HEK293 (cell line): ENCODE measurements around the gene LRRN4.

ENCODE experiments used
- CTCF ChIA-PET: fragments of 350-600 bp; formaldehyde crosslinking; extraction: SDS; loops from one replicate; lab custom pipeline; 2021; ENCODE audit warnings: antibody characterized with exemption; lab: Yijun Ruan, JAX
- POLR2A ChIA-PET: fragments of 300-600 bp; formaldehyde crosslinking; extraction: SDS; loops from one replicate; lab custom pipeline; 2020; ENCODE audit warnings: antibody characterized with exemption, inconsistent platforms; lab: Yijun Ruan, JAX
- H3K27ac ChIP-seq: fragments of 200-500 bp; sonication (Bioruptor generic); 2 replicates; pipeline ENCODE4 v1.5.1; 2014; ENCODE audit warnings: low read depth, low read length, control low read depth, inconsistent platforms; ENCODE audit errors: extremely low read depth
- H3K36me3 ChIP-seq, 2 experiments: fragments of 200-500 bp in 1 of 2; sonication (Bioruptor generic) in 1 of 2; 1 replicate in 1 of 2; 2 replicates in 1 of 2; pipeline ENCODE4 v1.5.1; 2014 to 2017; ENCODE audit warnings: inconsistent platforms in 2 of 2, low read length in 2 of 2; ENCODE audit not compliant: control insufficient read depth in 2 of 2, insufficient read depth in 1 of 2
- H3K4me1 ChIP-seq: fragments of 200-500 bp; sonication (Bioruptor generic); 2 replicates; pipeline ENCODE4 v1.5.1; 2014; ENCODE audit warnings: mild to moderate bottlenecking, low read length, inconsistent platforms; ENCODE audit not compliant: control insufficient read depth, insufficient read depth
- H3K4me3 ChIP-seq: 2 replicates; pipeline ENCODE4 v1.5.1; 2011; ENCODE audit warnings: low read depth, mild to moderate bottlenecking, control low read depth, low read length, moderate library complexity
- H3K9me3 ChIP-seq: fragments of 200-500 bp; sonication (Bioruptor generic); 2 replicates; pipeline ENCODE4 v1.5.1; 2014; ENCODE audit warnings: low read depth, low read length, inconsistent platforms; ENCODE audit not compliant: control insufficient read depth, insufficient read depth
- BCL11B ChIP-seq: fragments of 450-650 bp; formaldehyde crosslinking; IDR thresholded peaks from 2 replicates; pipeline ENCODE4 v1.5.1; 2016; ENCODE audit warnings: low read depth, missing biosample characterization, missing genetic modification characterization
- HOXC10 ChIP-seq: sonication (generic); formaldehyde crosslinking; IDR thresholded peaks from 2 replicates; pipeline ENCODE4 v1.8.1; 2023; ENCODE audit warnings: mild to moderate bottlenecking, missing genetic modification reagents
- KLF1 ChIP-seq: fragments of 450-650 bp; formaldehyde crosslinking; IDR thresholded peaks from 2 replicates; pipeline ENCODE4 v1.5.1; 2016; ENCODE audit warnings: missing biosample characterization, missing genetic modification characterization
- KLF10 ChIP-seq: fragments of 450-650 bp; IDR thresholded peaks from 2 replicates; pipeline ENCODE4 v1.5.1; 2018; ENCODE audit warnings: missing biosample characterization, mild to moderate bottlenecking, missing genetic modification characterization
- KLF7 ChIP-seq: fragments of 450-650 bp; formaldehyde crosslinking; IDR thresholded peaks from 2 replicates; pipeline ENCODE4 v1.5.1; 2016; ENCODE audit warnings: missing biosample characterization, missing genetic modification characterization, borderline replicate concordance
- MZF1 ChIP-seq: fragments of 450-650 bp; formaldehyde crosslinking; IDR thresholded peaks from 2 replicates; pipeline ENCODE4 v1.5.1; 2017; ENCODE audit warnings: missing biosample characterization, missing genetic modification characterization, borderline replicate concordance
- SCRT1 ChIP-seq: fragments of 450-650 bp; formaldehyde crosslinking; IDR thresholded peaks from 2 replicates; pipeline ENCODE4 v1.5.1; 2016; ENCODE audit warnings: missing biosample characterization, missing genetic modification characterization, borderline replicate concordance
- SCRT2 ChIP-seq: fragments of 450-650 bp; formaldehyde crosslinking; IDR thresholded peaks from 2 replicates; pipeline ENCODE4 v1.5.1; 2016; ENCODE audit warnings: missing biosample characterization, missing genetic modification characterization
- WT1 ChIP-seq: fragments of 450-650 bp; formaldehyde crosslinking; IDR thresholded peaks from 2 replicates; pipeline ENCODE4 v1.5.1; 2016; ENCODE audit warnings: missing biosample characterization, missing genetic modification characterization
- ZBTB21 ChIP-seq: fragments of 450-650 bp; formaldehyde crosslinking; IDR thresholded peaks from 2 replicates; pipeline ENCODE4 v1.5.1; 2017; ENCODE audit warnings: missing biosample characterization, missing genetic modification characterization
- ZNF140 ChIP-seq: fragments of 450-650 bp; formaldehyde crosslinking; IDR thresholded peaks from 2 replicates; pipeline ENCODE4 v1.5.1; 2016; ENCODE audit warnings: missing biosample characterization, missing genetic modification characterization
- ZNF155 ChIP-seq: fragments of 450-650 bp; formaldehyde crosslinking; IDR thresholded peaks from 2 replicates; pipeline ENCODE4 v1.5.1; 2016; ENCODE audit warnings: missing biosample characterization, missing genetic modification characterization
- ZNF157 ChIP-seq: fragments of 450-650 bp; formaldehyde crosslinking; IDR thresholded peaks from 2 replicates; pipeline ENCODE4 v1.5.1; 2016; ENCODE audit warnings: missing biosample characterization, missing genetic modification characterization
- ZNF169 ChIP-seq: fragments of 450-650 bp; formaldehyde crosslinking; IDR thresholded peaks from 2 replicates; pipeline ENCODE4 v1.5.1; 2016; ENCODE audit warnings: missing biosample characterization, missing genetic modification characterization
- ZNF274 ChIP-seq, 2 experiments: fragments of 200-500 bp in 1 of 2; fragments of 450-650 bp in 1 of 2; sonication (Bioruptor generic) in 1 of 2; formaldehyde crosslinking in 1 of 2; IDR thresholded peaks; 2 replicates each; pipeline versions ENCODE4 v1.5.1 to v1.6.1; 2014 to 2016; ENCODE audit warnings: borderline replicate concordance in 1 of 2, inconsistent platforms in 1 of 2, low read length in 1 of 2, missing biosample characterization in 1 of 2, missing genetic modification characterization in 1 of 2
- ZNF341 ChIP-seq: fragments of 450-650 bp; formaldehyde crosslinking; IDR thresholded peaks from 2 replicates; pipeline ENCODE4; 2016; ENCODE audit warnings: low read depth, missing biosample characterization, missing genetic modification characterization
- ZNF423 ChIP-seq: fragments of 450-650 bp; formaldehyde crosslinking; IDR thresholded peaks from 2 replicates; pipeline ENCODE4 v1.5.1; 2016; ENCODE audit warnings: missing biosample characterization, missing genetic modification characterization
- ZNF549 ChIP-seq: fragments of 450-650 bp; IDR thresholded peaks from 2 replicates; pipeline ENCODE4 v1.5.1; 2018; ENCODE audit warnings: missing biosample characterization, missing genetic modification characterization, mild to moderate bottlenecking, inconsistent platforms, moderate library complexity
- ZNF558 ChIP-seq: fragments of 450-650 bp; formaldehyde crosslinking; IDR thresholded peaks from 2 replicates; pipeline ENCODE4 v1.5.1; 2016; ENCODE audit warnings: missing biosample characterization, missing genetic modification characterization
- ZNF571 ChIP-seq: fragments of 450-650 bp; formaldehyde crosslinking; IDR thresholded peaks from 2 replicates; pipeline ENCODE4 v1.5.0; 2017; ENCODE audit warnings: missing biosample characterization, missing genetic modification characterization
- ZNF654 ChIP-seq: fragments of 450-650 bp; formaldehyde crosslinking; IDR thresholded peaks from 2 replicates; pipeline ENCODE4 v1.5.1; 2016; ENCODE audit warnings: low read depth, missing biosample characterization, missing genetic modification characterization
- ZNF785 ChIP-seq: fragments of 450-650 bp; formaldehyde crosslinking; IDR thresholded peaks from 2 replicates; pipeline ENCODE4 v1.5.1; 2016; ENCODE audit warnings: missing biosample characterization, missing genetic modification characterization
- TF ChIP-seq, protein P1 (sequence below): fragments of 450-650 bp; formaldehyde crosslinking; IDR thresholded peaks from 2 replicates; pipeline ENCODE4 v1.5.1; 2016; ENCODE audit warnings: missing biosample characterization, missing genetic modification characterization
- TF ChIP-seq, protein P2 (sequence below): fragments of 450-650 bp; formaldehyde crosslinking; IDR thresholded peaks from 2 replicates; pipeline ENCODE4 v1.5.1; 2016; ENCODE audit warnings: missing biosample characterization, missing genetic modification characterization
- TF ChIP-seq, protein P3 (sequence below): fragments of 450-650 bp; formaldehyde crosslinking; IDR thresholded peaks from 2 replicates; pipeline ENCODE4 v1.5.1; 2016; ENCODE audit warnings: missing biosample characterization, missing genetic modification characterization

Gene LRRN4

DNA sequence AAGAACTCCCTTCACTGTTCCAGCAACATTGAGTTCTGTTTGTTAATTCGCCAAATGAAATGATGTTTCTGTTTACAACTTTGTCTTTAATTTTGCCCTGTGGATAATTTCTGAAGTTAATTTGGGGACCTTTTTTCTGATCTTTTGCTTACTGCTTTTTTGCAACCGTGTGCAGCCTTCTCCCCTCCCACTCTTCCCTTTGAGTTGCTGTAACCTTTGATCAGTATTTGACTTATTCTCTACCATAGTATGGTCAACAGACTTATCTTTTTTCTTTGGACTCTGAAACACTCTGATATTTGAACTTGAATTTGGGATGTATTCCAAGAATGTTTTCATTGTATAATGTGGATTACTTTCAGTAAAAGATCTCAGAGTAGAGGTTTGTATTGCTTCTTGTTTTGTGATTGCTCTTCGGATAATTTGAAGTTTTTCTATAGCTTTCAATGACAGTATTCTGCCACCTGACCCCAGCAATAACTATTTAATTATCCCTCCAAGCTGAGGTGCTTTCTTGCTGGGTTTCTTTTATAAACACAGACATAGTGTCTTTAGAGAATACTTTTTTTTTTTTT, 46.2 kb downstream of the LRRN4 start:
- CTCF ChIA-PET: interaction anchor here (0.6 to 2.2 kb wide), 7 partner anchors 10 to 1084 kb away, joined by 3 to 13 read pairs (median 4); no protein-coding TSS in a partner anchor
- no peaks in the 10 kb centered on the region for H3K4me1 ChIP-seq
- no peak overlapping the region for H3K27ac ChIP-seq

DNA sequence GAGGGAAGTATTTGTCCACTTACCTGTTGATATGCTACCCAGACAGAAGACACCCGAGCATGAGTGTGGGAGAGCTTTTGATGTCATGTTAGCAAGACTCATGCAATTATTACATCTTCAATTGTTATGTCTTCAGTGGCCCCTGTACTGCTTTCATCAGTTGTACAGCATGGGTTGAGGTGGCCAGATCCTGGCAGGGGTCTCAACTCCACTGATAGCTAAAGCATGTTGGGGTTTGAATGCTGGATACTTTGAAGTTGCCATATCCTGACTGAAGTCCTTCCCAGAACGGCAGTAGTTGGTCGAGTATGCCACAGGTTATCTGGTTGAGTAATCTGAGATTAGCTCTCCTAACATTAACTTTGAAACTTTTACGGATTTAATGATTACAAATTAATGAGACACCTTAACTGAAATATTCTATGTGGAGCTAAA, 46.7 kb downstream of the LRRN4 start:
- Histone ChIP-seq H3K4me1 (no peaks in the 10 kb centered on the region), H3K9me3 (no peaks in the 10 kb centered on the region), H3K36me3 (peaks cover 11 to 26% of the 10 kb centered on the region in 2 experiments), H3K27ac (no peak overlapping the region), H3K4me3 (peak overlapping the region; percentile 86)
- ChIA-PET POLR2A (no interaction called here), CTCF (interaction anchor here (0.5 to 2.2 kb wide), 6 partner anchors 10 to 477 kb away, joined by 3 to 13 read pairs (median 4); no protein-coding TSS in a partner anchor)
- TF ChIP-seq SCRT1 (tag by site-specific recombination) (peak; percentile 68; the same call in 1 of the 2 replicates), SCRT2 (tag by site-specific recombination) (peak; percentile 85), ZNF341 (tag by site-specific recombination) (no peak), ZNF423 (tag by site-specific recombination) (no peak), BCL11B (no peak), KLF7 (tag by site-specific recombination) (no peak), KLF10 (tag by site-specific recombination) (no peak)

More for the DNA sequence above, 46.2 kb downstream of the LRRN4 start:
- Histone ChIP-seq H3K4me3 (peak overlapping the region; percentile 86), H3K36me3 (peaks cover 11 to 31% of the 10 kb centered on the region in 2 experiments), H3K9me3 (no peaks in the 10 kb centered on the region)
- TF ChIP-seq ZNF169: no peak
- TF ChIP-seq, protein P1, sequence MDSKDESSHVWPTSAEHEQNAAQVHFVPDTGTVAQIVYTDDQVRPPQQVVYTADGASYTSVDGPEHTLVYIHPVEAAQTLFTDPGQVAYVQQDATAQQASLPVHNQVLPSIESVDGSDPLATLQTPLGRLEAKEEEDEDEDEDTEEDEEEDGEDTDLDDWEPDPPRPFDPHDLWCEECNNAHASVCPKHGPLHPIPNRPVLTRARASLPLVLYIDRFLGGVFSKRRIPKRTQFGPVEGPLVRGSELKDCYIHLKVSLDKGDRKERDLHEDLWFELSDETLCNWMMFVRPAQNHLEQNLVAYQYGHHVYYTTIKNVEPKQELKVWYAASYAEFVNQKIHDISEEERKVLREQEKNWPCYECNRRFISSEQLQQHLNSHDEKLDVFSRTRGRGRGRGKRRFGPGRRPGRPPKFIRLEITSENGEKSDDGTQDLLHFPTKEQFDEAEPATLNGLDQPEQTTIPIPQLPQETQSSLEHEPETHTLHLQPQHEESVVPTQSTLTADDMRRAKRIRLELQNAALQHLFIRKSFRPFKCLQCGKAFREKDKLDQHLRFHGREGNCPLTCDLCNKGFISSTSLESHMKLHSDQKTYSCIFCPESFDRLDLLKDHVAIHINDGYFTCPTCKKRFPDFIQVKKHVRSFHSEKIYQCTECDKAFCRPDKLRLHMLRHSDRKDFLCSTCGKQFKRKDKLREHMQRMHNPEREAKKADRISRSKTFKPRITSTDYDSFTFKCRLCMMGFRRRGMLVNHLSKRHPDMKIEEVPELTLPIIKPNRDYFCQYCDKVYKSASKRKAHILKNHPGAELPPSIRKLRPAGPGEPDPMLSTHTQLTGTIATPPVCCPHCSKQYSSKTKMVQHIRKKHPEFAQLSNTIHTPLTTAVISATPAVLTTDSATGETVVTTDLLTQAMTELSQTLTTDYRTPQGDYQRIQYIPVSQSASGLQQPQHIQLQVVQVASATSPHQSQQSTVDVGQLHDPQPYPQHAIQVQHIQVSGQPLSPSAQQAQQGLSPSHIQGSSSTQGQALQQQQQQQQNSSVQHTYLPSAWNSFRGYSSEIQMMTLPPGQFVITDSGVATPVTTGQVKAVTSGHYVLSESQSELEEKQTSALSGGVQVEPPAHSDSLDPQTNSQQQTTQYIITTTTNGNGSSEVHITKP (tag by site-specific recombination): no peak
- TF ChIP-seq WT1 (tag by site-specific recombination): no peak
- POLR2A ChIA-PET: no interaction called here

GRCh38 chr20:6006603-6006949, 47.3 kb downstream of the LRRN4 start:
- POLR2A ChIA-PET: no interaction called here
- H3K36me3 ChIP-seq: peaks cover 8 to 20% of the 10 kb centered on the region in 2 experiments; a peak in 2 of 3 replicates
- peak overlapping the region; percentile 86; the same call in 1 of the 2 replicates for H3K27ac ChIP-seq
- CTCF ChIA-PET: interaction anchor here (0.5 to 2.2 kb wide), 5 partner anchors 67 to 477 kb away, joined by 3 to 13 read pairs (median 4); no protein-coding TSS in a partner anchor
- H3K4me1 ChIP-seq: no peaks in the 10 kb centered on the region
- peak overlapping the region; percentile 86 for H3K4me3 ChIP-seq
- H3K9me3 ChIP-seq: no peaks in the 10 kb centered on the region
- TF ChIP-seq ZBTB21 (tag by site-specific recombination) (no peak), ZNF274 (IDR thresholded peaks at IDR 0.05; ENCODE audit: low read length) (no peak), ZNF274 (tag by site-specific recombination; IDR thresholded peaks at IDR 0.05; ENCODE audit: borderline replicate concordance) (no peak), HOXC10 (CRISPR knock-in tag) (no peak), ZNF140 (tag by site-specific recombination) (no peak), ZNF654 (tag by site-specific recombination) (no peak), ZNF157 (tag by site-specific recombination) (no peak), ZNF155 (tag by site-specific recombination) (no peak), ZNF785 (tag by site-specific recombination) (no peak), ZNF549 (tag by site-specific recombination) (no peak), ZNF571 (tag by site-specific recombination) (no peak), MZF1 (no peak), ZNF558 (tag by site-specific recombination) (no peak), KLF1 (tag by site-specific recombination) (no peak)
- TF ChIP-seq, protein P2, sequence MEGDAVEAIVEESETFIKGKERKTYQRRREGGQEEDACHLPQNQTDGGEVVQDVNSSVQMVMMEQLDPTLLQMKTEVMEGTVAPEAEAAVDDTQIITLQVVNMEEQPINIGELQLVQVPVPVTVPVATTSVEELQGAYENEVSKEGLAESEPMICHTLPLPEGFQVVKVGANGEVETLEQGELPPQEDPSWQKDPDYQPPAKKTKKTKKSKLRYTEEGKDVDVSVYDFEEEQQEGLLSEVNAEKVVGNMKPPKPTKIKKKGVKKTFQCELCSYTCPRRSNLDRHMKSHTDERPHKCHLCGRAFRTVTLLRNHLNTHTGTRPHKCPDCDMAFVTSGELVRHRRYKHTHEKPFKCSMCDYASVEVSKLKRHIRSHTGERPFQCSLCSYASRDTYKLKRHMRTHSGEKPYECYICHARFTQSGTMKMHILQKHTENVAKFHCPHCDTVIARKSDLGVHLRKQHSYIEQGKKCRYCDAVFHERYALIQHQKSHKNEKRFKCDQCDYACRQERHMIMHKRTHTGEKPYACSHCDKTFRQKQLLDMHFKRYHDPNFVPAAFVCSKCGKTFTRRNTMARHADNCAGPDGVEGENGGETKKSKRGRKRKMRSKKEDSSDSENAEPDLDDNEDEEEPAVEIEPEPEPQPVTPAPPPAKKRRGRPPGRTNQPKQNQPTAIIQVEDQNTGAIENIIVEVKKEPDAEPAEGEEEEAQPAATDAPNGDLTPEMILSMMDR: no peak
- TF ChIP-seq, protein P3, sequence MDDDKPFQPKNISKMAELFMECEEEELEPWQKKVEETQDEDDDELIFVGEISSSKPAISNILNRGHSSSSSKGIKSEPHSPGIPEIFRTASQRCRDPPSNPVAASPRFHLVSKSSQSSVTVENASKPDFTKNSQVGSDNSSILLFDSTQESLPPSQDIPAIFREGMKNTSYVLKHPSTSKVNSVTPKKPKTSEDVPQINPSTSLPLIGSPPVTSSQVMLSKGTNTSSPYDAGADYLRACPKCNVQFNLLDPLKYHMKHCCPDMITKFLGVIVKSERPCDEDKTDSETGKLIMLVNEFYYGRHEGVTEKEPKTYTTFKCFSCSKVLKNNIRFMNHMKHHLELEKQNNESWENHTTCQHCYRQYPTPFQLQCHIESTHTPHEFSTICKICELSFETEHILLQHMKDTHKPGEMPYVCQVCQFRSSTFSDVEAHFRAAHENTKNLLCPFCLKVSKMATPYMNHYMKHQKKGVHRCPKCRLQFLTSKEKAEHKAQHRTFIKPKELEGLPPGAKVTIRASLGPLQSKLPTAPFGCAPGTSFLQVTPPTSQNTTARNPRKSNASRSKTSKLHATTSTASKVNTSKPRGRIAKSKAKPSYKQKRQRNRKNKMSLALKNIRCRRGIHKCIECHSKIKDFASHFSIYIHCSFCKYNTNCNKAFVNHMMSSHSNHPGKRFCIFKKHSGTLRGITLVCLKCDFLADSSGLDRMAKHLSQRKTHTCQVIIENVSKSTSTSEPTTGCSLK (tag by site-specific recombination): no peak
